Activated naive CD4-positive, alpha-beta T cell treated with anti-CD3 and anti-CD28 coated beads, Interleukin-2, amount 50 U/mL, for 16 hours (primary cell): Measurements from ENCODE around the gene PEAK1.
A peak's percentile ranks its signal among the peaks of the same experiment; 100 is the strongest.

Experiments
- DNase-seq: peaks from one replicate; pipeline ENCODE4 v3.0.0-alpha.2; 2020

Gene PEAK1

DNA sequence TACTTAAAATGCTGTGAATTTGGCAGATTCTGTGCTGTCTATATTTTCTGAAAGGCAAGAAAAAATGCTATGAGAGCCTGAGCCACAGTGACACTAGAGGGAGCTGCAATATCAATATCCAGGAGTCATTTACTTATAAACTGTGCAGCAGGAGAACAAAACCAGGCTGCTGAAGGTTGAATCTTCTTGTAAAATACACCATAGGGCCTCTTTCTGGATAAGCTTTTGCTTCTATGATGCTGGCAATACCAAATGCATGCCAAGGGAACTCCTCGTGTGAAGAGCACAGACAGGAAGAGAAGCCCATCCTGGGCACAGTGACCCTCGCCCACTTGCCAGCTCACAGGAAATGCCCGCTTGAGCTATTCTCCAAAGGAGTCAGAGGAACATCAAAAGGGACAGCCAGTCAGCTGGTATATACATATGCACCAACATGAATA lies 301.0 kb downstream of the PEAK1 start:
- peak; percentile 25 for DNase-seq

DNA sequence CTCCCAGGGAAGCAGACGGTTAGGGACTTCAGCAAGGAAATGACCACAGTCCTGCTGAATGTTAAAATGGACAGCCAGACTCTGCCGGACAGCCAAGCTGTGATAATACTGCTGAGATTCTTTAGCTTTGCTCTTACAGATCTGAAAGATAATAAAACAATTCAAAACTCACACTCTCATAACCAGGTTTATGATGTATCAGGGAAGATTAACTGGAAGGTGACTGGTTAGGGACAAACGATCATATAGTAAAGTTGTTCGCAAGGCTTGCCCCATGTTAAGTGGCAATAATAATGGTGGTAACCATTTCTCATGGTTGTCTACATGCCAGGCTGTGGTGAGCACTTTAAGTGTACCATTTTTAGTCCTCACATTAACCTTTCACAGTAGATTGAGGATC lies 304.7 kb downstream of the PEAK1 start:
- DNase-seq, result no peak

DNA sequence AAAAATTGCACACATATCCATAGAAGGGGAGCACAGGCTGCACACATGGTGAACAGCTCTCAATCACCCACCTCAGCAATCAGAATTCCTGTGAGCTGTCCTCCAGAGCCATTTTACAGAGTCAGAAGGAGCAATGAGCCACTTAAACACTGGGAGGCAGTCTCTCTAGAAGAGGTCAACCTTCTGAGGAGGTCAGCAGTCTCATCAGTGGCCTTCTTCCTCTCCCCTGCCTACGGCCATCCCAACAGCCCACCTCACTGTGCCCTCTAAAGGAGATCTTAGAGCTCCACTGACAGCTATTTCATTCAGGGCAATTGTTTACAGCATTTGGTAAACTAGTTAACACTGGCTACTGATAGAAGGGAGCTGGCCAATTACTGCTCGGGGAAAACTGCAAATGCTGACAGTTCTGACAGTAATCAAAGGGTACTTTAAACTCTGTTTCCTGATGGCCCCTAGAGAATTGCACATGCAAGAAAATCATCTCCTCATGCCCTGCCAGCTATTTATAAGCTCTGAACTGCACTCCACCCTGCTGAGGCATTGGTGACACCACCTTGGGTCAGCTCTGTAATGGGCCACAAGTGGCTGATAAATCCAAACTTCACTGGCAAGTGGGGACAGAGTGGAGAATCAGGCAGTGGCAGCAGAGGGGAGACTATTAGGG lies 306.9 kb downstream of the PEAK1 start:
- no peak for DNase-seq

DNA sequence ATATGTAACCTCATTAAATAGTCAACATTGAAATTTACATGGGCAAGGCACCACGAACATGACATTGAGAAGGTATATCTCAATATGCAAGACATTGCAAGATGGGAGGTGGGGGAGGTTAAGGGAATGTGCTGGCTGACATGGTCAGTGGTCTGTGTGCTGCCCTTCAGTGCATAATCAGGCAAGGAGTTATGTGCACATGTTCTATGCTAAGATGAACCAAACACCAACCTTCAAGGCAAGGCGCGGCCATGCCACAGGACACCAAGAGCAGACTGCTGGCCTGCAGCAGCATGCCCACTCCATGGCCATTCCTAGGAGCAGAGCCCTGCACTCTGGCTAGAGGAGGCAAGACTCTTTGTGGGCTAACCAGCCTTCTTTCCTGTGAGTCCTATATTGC lies 308.1 kb downstream of the PEAK1 start:
- DNase-seq, result no peak

DNA sequence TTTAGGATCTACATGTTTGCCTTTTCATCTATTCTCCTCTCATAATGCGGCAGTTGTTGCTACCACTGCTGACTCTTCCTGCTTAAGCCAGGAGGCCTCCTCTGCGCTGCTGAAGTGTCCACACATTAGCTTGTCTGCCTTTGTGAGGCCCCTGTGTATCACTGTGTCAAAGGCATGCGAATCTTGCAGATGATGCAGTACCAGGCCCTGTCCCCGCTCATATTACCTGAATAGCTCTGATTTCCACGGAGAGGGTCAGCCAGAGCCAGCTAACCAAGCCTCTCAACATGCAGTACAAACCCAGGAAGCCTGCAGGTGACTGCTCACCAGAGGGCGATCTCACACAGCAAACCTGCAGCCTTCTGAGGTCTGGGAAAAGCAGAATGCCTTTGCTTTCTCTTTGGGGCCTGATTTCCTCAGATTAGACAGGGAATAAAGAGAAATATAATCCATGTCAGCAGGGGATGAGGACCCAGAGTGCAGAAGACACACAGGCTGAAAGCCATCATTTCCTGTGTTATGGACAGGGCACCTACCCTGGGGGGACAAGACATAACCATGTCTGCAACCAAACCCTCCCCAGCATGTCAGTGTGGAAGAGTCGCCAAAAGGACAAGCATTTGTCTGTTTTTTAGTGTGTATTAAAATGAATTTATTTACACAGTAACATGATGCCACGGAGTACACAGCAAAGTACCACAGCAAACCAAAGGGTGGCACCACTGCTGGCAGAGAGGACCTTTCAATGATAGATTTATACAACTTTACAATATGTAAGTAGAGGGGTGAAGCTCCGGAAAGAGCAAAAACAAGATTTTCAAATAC lies 312.2 kb downstream of the PEAK1 start:
- DNase-seq, result peak; percentile 31

DNA sequence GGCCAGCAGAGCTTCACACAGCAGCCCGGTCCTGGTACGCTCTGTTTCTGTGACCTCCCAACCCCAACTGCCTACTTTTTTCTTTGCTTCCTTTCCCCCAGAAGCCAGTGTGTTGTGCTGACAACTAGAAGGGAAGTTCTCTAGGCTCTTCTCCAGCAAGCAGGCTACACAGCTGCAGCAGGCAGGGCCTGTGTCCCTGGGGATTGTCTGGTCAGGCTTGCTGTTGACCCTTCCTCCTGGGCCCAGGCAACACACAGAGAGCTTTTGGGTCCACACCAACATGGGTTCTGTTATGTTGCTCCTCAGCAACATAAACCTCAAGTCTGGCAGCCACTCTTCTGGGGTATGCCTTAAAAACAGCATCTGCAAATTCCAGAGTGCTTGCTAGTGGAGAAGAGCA lies 312.8 kb downstream of the PEAK1 start:
- no peak for DNase-seq

DNA sequence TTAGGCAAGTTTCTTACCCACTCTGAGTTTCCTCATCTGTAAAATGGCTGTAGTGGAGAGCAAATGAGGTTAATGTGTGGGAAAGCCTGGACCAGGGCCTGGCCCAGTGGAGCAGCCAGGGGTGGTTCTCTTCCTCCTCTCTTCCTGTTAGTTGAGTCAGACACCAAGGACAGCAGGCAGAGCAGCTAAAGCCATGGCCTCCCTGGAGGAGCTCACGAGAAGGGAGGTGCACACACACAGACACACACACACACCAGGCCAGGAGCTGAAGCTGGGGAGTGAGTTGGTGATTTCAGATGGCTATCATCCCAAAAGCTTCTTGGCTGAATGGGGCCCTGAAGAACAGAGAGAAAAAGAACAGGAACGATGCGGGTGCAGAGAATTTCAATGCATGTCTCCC lies 315.7 kb downstream of the PEAK1 start:
- no peak for DNase-seq

DNA sequence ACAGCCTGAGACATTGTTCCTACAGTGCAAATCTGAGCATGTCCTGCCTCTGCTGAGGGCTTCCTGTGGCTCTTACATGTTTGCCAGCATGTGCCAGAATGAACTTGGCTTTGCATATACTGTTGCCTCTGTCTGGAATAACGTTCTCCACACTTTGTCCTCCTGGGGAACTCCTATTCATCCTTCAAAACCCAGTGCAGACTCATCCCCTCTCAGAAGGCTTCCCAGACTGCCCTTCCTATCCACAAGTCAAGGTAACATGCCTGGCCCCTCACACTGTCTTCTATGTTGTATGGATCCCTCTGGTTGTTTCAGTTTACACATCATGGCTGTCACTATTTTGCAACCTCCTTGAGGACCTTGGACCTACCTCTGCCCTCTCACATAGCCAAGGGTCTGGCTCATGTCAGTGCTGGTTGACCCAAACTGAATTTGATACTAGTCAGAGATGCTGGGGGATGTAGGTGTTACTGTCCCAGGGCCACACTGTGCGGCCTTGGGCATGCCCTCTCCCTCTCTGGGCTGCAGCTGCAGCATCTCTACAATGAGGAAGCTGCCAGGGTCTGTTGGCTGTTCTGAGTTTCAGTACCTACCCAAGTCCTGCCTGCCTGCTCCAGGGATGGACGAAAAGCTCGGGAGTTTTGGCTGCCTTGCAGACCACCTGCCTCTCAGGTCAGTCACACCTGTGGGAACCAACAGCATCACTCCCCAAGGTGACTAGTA lies 320.0 kb downstream of the PEAK1 start:
- no peak for DNase-seq

DNA sequence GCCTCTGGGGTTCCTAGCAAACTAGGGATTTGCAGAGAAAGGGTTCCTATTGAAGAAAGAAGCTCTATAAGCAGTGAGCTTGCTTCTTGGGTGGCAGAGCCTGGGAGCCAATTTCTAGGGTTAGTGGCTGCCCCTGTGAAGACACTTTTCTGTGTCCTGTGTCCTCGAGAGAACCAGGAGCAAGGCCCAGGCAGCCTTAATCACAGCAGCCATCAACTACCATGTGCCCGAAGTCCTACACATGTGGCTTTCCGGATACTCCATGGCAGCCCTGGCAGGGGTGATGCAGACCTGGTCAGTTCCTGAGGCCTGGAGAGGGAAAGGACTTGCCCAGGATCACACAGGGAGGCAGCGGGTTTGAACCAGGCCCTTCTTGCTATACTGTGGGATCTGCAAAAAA lies 321.3 kb downstream of the PEAK1 start:
- no peak for DNase-seq

DNA sequence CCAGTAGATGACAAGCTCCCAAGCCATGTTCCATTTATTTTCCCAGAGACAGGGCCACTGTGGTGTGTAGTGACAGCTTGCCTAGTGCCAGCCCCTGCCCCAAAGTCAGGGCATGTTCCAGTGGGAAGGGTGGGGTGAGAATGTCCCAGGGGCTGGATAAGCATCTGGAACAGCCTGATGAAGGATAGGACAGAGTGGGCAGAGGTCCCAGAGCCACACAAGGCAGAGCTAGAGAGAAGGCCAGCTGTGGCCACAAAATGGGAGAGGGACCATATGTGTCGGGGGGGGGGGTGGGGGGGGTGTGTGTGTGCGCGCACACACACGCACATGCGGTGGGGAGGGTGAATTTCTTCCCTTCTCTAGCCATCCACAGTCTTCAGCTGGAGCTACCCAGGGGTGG lies 322.0 kb downstream of the PEAK1 start:
- no peak for DNase-seq

DNA sequence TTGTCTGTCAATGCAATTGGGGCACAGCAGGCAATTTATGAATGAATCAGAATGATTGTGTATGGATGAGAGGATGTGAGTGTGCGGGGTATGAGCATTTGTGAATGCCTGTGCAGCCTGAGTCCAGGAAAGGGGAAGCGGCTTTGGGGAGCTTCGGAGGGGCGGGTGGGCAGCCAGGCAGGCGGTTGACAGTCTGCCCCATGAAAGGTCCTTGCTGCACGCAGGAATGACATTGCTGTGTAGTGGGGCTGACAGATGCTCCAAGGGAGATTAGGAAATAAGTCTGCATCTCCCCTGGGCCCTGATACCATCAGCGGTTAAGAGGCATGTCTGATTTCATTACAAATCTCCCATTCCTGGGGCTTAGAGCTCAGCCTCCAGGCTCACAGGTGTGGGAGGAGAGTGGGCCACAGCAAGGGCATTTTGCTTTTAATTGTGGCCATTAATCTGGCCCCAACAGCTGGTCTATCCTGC lies 322.6 kb downstream of the PEAK1 start:
- no peak for DNase-seq

DNA sequence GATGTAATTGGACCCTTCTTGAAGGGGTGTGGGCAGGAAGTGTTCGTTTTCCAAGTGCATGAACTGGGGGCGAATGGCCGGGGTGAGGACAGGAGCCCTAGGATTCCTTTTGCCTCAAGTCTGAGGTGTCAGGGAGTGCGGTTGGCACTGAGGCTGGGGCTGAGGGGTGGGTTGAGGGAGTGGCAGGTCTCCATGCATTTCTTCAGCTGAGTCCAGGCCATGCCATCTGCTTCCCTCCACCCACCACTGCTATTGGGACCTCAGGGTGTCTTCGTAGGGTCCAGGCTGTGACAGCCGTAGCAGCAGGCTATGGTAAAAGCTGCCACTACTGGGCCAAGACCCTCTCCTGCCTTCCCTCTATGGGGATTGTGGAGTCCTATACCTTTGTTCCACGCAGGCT lies 323.4 kb downstream of the PEAK1 start:
- no peak for DNase-seq

DNA sequence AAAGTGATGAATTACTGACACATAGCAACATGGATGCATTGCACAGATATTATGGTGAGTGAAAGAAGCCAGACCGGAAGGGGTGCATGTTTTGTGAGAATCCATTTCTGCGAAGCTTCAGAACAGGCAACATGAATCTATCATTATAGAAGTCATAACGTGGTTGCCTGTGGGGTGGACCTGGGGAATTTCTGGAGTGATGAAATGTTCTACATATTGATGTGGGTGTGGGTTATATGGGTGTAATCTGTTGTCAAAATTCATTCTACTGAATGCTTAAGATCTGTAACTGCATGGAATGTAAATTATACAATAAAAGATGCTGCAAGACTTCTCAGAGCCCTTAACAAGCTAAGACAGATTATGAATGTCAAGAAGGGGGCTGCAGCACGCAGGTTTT lies 323.8 kb downstream of the PEAK1 start:
- DNase-seq, result no peak

DNA sequence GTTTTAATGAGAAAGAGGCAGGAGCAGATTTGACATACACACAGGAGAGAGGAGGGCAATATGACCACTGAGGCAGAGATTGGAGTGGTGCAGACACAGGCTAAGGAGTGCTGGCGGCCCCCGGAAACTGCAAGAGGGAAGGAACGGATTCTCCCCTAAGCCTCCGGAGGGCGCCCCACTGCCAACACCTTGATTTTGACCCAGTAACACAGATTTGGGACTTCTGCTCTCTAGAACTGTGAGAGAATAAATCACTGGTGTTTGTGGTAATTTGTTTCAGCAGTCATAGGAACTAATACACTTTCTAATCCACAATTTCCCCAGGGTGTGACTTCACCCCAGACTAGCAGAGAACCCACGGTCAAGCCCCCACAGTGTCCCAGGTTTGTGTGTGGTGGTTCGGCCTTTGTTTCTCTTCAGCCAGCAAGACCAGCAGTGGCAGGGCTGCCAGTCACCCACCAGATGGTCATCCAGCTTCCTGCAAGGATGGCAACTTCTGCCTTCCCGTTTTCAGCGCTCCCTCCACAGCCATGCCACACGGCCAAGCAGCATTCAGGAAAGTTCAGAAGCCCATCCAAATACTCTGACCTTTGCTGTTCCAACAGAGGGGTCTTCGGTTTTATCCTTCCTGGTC lies 325.4 kb downstream of the PEAK1 start:
- DNase-seq, result no peak

DNA sequence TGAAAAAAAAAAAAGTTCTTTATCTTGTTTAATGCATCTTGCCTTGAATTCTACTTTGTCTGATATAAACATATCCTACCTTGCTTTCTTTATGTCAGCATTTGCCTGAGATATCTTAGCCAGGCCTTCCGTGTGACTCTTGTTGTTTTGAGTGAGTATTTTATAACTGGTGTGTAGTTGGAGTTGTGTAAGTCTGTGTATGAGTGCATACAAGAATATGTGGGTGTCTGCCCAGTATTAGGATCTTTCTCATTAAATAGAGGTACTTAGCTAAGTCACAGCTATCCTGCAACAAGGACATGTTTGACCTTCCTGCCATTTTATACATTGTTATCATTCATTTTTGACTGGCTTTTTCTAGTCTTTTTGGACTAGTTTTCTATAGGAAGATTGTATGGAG lies 326.5 kb downstream of the PEAK1 start:
- no peak for DNase-seq

DNA sequence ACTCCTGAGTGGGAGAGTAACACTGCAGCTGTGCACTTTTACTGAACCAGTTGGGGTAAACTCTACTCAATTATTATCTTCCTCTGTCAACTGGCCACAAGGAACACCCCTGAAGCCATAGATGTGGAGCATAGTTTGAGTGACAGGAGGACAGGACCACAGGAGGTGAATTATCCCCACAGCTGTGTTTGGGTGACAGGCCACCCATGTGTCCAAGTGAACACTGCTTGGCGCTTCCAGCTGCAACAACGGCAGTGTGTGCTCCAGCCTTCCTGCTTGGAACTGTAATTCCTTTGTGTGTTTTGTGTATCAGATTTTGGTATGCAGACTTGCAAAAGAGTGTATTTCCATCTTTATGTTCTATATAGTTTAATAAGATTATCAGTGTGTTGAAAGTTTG lies 328.8 kb downstream of the PEAK1 start:
- no peak for DNase-seq

DNA sequence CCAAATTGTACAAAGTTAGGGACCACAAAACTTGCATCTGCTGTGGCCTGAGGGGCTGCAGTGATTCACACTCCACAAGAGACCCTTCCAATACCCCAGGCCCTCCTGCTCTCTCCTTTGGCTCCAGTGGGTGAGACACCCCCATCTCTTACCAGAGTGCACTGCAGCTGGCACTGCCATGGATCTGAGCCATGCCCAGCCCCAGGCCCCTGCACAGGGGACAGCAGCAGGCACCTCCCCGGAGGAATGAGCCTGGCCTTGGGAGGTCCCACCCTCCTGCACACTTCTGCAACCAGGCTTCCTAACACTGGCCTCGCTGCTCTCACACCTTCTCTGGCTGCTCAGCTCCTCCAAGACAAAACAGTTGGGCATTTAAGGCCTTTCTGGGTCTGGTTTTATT lies 332.7 kb downstream of the PEAK1 start:
- no peak for DNase-seq

DNA sequence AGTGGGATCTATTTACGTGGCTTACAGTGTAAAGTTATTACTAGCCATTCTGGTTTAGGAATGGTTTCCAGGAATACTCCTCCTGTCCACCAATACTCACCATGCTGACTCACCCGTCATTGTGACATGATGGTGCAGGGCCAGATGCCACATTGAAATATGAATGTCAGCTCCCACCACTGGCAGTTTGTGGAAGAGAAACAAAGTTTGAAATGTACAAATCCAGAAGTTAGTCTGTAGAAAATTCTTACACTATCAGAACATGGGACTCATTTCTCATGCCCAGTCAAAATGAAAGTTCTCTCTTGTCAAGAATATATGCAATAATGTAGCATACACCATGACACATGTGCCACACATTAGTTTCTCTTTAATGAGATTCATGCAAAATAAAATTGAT lies 334.6 kb downstream of the PEAK1 start:
- no peak for DNase-seq

DNA sequence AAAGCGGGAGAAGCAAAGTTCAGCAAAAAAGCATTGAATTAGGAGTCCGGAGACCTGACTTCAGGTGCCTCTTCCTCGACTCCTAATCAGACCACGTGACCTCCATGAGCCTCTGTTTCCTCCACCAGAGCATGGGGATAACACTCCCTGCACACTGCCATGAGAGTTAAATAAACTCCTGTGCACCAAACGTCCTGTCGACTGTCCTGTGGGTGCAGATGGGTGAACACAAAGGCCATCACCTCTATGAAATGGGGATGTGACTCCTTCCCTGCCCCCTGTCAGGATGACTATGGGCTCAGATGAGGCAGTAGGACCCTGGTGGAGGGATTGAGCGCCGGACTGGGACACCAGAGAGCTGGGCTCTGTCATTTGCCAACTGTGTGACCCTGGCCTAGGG lies 335.5 kb downstream of the PEAK1 start:
- DNase-seq, result no peak

DNA sequence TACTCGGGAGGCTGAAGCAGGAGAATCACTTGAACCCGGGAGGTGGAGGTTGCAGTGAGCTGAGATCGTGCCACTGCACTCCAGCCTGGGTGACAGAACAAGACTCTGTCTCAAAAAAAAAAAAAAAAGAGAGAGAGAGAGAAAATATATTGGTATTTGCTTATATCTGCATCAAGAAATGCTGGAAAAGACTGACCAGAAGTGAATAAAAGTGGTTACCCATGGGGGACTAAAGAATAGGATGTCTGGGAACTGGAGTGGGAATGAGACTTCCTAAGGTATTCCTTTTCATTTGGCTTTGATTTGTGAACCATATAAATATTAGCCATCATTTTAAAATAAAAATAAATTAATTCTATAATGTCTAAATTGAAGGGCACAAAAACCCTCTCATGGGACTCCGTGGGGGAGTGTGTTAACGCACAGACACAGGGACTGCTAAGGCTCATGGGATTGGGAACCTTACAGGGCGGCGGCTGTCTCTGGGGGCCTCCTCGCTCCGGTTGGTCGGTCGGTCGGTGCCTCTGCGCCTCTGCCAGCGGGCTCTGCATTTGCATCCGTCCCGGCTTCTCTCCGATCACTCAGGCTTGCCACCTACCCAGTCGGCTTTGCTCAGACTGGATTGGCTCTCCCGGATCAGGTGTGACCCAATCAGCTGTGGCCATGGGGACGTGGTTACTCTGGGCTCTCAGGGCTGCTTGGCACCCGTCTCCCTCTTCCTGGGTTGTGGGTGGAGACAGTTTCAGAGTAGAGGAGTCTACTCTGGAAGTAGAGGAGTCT lies 336.3 kb downstream of the PEAK1 start:
- DNase-seq, result peak; percentile 52

DNA sequence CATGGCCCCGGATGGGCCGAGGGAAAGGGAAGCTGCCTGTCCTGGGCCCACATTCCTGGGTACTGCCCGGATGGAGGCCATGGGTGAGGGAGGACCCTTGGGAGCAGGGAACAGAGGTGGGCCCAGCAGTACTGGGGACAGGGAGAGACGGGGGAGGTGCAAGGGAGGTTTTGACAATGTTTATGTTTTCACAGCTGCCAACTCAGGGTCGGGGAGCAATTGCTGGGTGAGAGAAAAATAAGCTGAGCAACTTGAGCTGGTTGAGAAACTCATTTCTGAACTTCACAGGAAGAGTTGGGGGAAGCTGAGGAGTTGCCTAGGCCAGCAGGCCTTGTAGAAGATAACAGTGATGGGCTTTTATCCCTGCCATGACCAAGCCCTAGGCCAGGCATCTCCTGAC lies 337.9 kb downstream of the PEAK1 start:
- DNase-seq, result no peak

DNA sequence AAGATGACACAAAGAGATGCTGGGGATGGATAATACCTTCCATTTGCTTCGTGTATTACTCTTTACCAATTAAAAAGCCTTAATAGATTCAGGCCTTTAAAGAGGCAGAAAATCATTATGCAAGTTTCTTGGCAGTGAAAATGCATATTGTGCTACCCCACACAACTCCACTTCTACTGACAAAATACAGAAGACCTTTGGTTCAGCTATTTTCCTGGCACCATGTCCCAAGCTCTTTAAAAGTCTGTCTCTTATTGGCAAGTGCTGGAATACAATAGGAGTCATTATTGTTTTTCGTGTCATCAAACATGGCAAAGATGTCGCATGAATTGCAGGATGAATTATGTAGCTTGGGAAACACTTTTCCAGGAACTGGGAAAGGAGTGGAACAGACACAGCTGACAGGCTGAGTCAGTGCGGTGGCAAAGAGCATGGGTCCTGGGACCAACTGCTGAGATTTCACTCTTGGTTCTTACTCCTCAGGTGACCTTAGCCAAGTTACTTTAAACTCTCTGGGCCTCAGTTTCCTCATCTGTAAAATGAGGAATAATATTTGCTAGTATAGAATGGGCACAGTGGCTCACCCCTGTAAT lies 343.5 kb downstream of the PEAK1 start:
- DNase-seq, result no peak
